ENCODE results near the gene SIK3.

GRCh38 chr11:116828632-116829524 is 269.4 kb downstream of the SIK3 start:
- no peak for TF ChIP-seq EP300 (IDR thresholded peaks at IDR 0.05)
- TF ChIP-seq CTCF (IDR thresholded peaks at IDR 0.05): no peak
- no peak for TF ChIP-seq POLR2A (IDR thresholded peaks at IDR 0.05)
